ENCODE measurements around the gene ARSB. TPM values are rescaled to one million over a fixed set of nuclear protein-coding genes. Genes with fewer than 3 reads are reported as not detected.

The ARSB gene
- total RNA-seq, 1 experiment from 2014 or later = 8.4 TPM

- H3K4me1 ChIP-seq (replicated peaks; ENCODE audit: insufficient read depth) = no peaks in the 10 kb centered on the region
- no peak for TF ChIP-seq CTCF (conservative IDR thresholded peaks at IDR 0.05)
- no peak for TF ChIP-seq EZH2 (IDR thresholded peaks at IDR 0.05; ENCODE audit: low read depth)
- H3K4me3 ChIP-seq = no peak overlapping the region
- no peaks in the 10 kb centered on the region for H3K36me3 ChIP-seq (ENCODE audit: low read depth)
- H3K9me3 ChIP-seq (ENCODE audit: insufficient read depth, low read depth) = no peaks in the 10 kb centered on the region
- CTCF ChIA-PET = no interaction called here
- no peaks in the 10 kb centered on the region for H3F3A ChIP-seq (ENCODE audit: insufficient read depth, low read depth)
- H4K20me1 ChIP-seq (ENCODE audit: insufficient read depth) = no peaks in the 10 kb centered on the region
- H3K4me2 ChIP-seq = no peak overlapping the region
- DNase-seq = no peak
- no TSS peak for BruUV-seq (replicated peaks)
- H3K79me2 ChIP-seq (ENCODE audit: low read depth) = no peaks in the 10 kb centered on the region
- no peak overlapping the region for H2AFZ ChIP-seq
- H3K9me2 ChIP-seq (ENCODE audit: insufficient read depth) = no peaks in the 10 kb centered on the region
- POLR2A ChIA-PET (ENCODE audit: unreplicated experiment) = no interaction called here
- H3K27ac ChIP-seq = no peak overlapping the region
- H3K27me3 ChIP-seq (ENCODE audit: insufficient read depth, low read depth) = no peaks in the 10 kb centered on the region
- intact Hi-C loops (cut with micrococcal nuclease; ENCODE audit: unreplicated experiment) = no loop called here
Observed at GRCh38 chr5:78833284-78833683, 151.8 kb downstream of the ARSB start.

GRCh38 chr5:78830528-78831046 is 154.5 kb downstream of the ARSB start:
- intact Hi-C loops (cut with micrococcal nuclease; ENCODE audit: unreplicated experiment) = no loop called here
- Histone ChIP-seq H3K4me1 (replicated peaks; ENCODE audit: insufficient read depth) (no peaks in the 10 kb centered on the region), H3K4me3 (no peak overlapping the region), H3K27ac (no peak overlapping the region), H3K79me2 (ENCODE audit: low read depth) (no peaks in the 10 kb centered on the region), H4K20me1 (ENCODE audit: insufficient read depth) (no peaks in the 10 kb centered on the region), H3K36me3 (ENCODE audit: low read depth) (no peaks in the 10 kb centered on the region), H3K9me2 (ENCODE audit: insufficient read depth) (no peaks in the 10 kb centered on the region), H3K4me2 (no peak overlapping the region), H3K27me3 (ENCODE audit: insufficient read depth, low read depth) (no peaks in the 10 kb centered on the region), H3K9me3 (ENCODE audit: insufficient read depth, low read depth) (no peaks in the 10 kb centered on the region), H2AFZ (no peak overlapping the region), H3F3A (ENCODE audit: insufficient read depth, low read depth) (no peaks in the 10 kb centered on the region)
- DNase-seq = no peak
- BruUV-seq (replicated peaks) = no TSS peak
- TF ChIP-seq CTCF (conservative IDR thresholded peaks at IDR 0.05) = no peak
- TF ChIP-seq EZH2 (IDR thresholded peaks at IDR 0.05; ENCODE audit: low read depth) = no peak
- CTCF ChIA-PET = no interaction called here
- POLR2A ChIA-PET (ENCODE audit: unreplicated experiment) = interaction anchor here (0.5 kb wide), 1 partner anchor 510 kb away, joined by 3 read pairs; no protein-coding TSS in a partner anchor

GRCh38 chr5:78829811-78830527 is 155.1 kb downstream of the ARSB start:
- Histone ChIP-seq H3K9me2 (ENCODE audit: insufficient read depth) (no peaks in the 10 kb centered on the region), H3K4me3 (no peak overlapping the region), H2AFZ (no peak overlapping the region), H3K9me3 (ENCODE audit: insufficient read depth, low read depth) (no peaks in the 10 kb centered on the region), H3K27ac (no peak overlapping the region), H4K20me1 (ENCODE audit: insufficient read depth) (no peaks in the 10 kb centered on the region), H3K4me2 (no peak overlapping the region), H3K27me3 (ENCODE audit: insufficient read depth, low read depth) (no peaks in the 10 kb centered on the region), H3K79me2 (ENCODE audit: low read depth) (no peaks in the 10 kb centered on the region), H3K4me1 (replicated peaks; ENCODE audit: insufficient read depth) (no peaks in the 10 kb centered on the region), H3K36me3 (ENCODE audit: low read depth) (no peaks in the 10 kb centered on the region), H3F3A (ENCODE audit: insufficient read depth, low read depth) (no peaks in the 10 kb centered on the region)
- ChIA-PET CTCF (no interaction called here), POLR2A (ENCODE audit: unreplicated experiment) (interaction anchor here (0.5 kb wide), 1 partner anchor 510 kb away, joined by 3 read pairs; no protein-coding TSS in a partner anchor)
- no peak for DNase-seq
- BruUV-seq (replicated peaks) = no TSS peak
- intact Hi-C loops (cut with micrococcal nuclease; ENCODE audit: unreplicated experiment) = no loop called here
- TF ChIP-seq CTCF (conservative IDR thresholded peaks at IDR 0.05) (no peak), EZH2 (IDR thresholded peaks at IDR 0.05; ENCODE audit: low read depth) (no peak)

Measured in PC-9 (cell line).